Panc1 (cell line): ENCODE results near the gene MCM9. TPM values are rescaled to one million over a fixed set of nuclear protein-coding genes. Genes with fewer than 3 reads are reported as not detected.

Source experiments
- ATAC-seq: fragments of 200-7000 bp; cut with Tn5 transposase; 2 replicates; pipeline ENCODE4 v1.9.1; 2020; ENCODE audit warnings: mild to moderate bottlenecking, moderate library complexity
- BruUV-seq: library from RNA; stranded (reverse); fragments of 400-500 nt; replicated peaks from 2 replicates; lab custom pipeline; 2021; lab: Mats Ljungman, UMichigan
- CTCF ChIA-PET: fragments of 300-600 bp; sonication (Branson Sonifier 250); formaldehyde crosslinking; loops from one replicate; lab custom pipeline; 2022; ENCODE audit warnings: antibody characterized with exemption; lab: Charles Lee
- POLR2A ChIA-PET: fragments of 300-600 bp; sonication (Branson Sonifier 250); formaldehyde crosslinking; loops from one replicate; lab custom pipeline; 2022; ENCODE audit warnings: antibody characterized with exemption; lab: Charles Lee
- DNase-seq: peaks from one replicate; pipeline ENCODE4 v3.0.0-alpha.2; 2010; ENCODE audit warnings: low read depth, low spot score
- H3K27ac ChIP-seq: 2 replicates; pipeline ENCODE4 v1.5.1; 2011; ENCODE audit warnings: mild to moderate bottlenecking, low read length, inconsistent platforms
- H3K27me3 ChIP-seq: fragments of 200-500 bp; sonication (Bioruptor generic); 2 replicates; pipeline ENCODE4 v1.6.0; 2014; ENCODE audit warnings: low read length, inconsistent platforms; ENCODE audit not compliant: control insufficient read depth, insufficient read depth
- H3K36me3 ChIP-seq: fragments of 200-500 bp; sonication (Bioruptor generic); 2 replicates; pipeline ENCODE4 v1.5.1; 2014; ENCODE audit warnings: inconsistent platforms, mild to moderate bottlenecking, low read length, moderate library complexity; ENCODE audit not compliant: control insufficient read depth, insufficient read depth
- H3K4me1 ChIP-seq: 2 replicates; pipeline ENCODE4 v1.5.1; 2011; ENCODE audit warnings: inconsistent platforms, mild to moderate bottlenecking, low read length, moderate library complexity; ENCODE audit not compliant: control insufficient read depth, insufficient read depth
- H3K4me3 ChIP-seq, 2 experiments: 2 replicates each; pipeline ENCODE4 v1.5.1; 2011 to 2012; ENCODE audit warnings: low read depth in 2 of 2, low read length in 2 of 2, mild to moderate bottlenecking in 2 of 2, inconsistent platforms in 1 of 2, moderate library complexity in 1 of 2
- H3K9me3 ChIP-seq: fragments of 200-500 bp; sonication (Bioruptor generic); 2 replicates; pipeline ENCODE4 v1.5.1; 2014; ENCODE audit warnings: low read depth, mild to moderate bottlenecking, inconsistent platforms, low read length, moderate library complexity; ENCODE audit not compliant: control insufficient read depth, insufficient read depth
- POLR2AphosphoS5 ChIP-seq: IDR thresholded peaks from 2 replicates; pipeline ENCODE4 v1.6.1; 2012; ENCODE audit warnings: mild to moderate bottlenecking, low read depth, low read length, moderate library complexity
- SIN3A ChIP-seq: IDR thresholded peaks from 2 replicates; pipeline ENCODE4 v1.6.1; 2012; ENCODE audit warnings: low read depth, mild to moderate bottlenecking, low read length, moderate library complexity, borderline replicate concordance; ENCODE audit not compliant: insufficient read depth
- TCF7L2 ChIP-seq: IDR thresholded peaks from 2 replicates; pipeline ENCODE4 v1.6.1; 2011; ENCODE audit warnings: mild to moderate bottlenecking, low read depth, low read length, inconsistent platforms
- in situ Hi-C: cut with HindIII; loops from 2 replicates; pipeline ENCODE4 v1.10.0; 2016; ENCODE audit warnings: low sequenced_read_pairs, low pct_unique_long_range_greater_than_20kb
- intact Hi-C: fragments of 100-400 bp; cut with micrococcal nuclease; formaldehyde crosslinking; loops from one replicate; pipeline ENCODE4 v1.10.0; 2022; ENCODE audit not compliant: unreplicated experiment
- total RNA-seq: library from RNA; stranded (reverse); gene quantifications from one replicate; pipeline ENCODE4 v1.2.1, GENCODE V29; 2021; ENCODE audit not compliant: unreplicated experiment
- TF ChIP-seq, protein P1 (sequence below): fragments of 450-650 bp; IDR thresholded peaks from 2 replicates; pipeline ENCODE4 v1.5.1; 2017; ENCODE audit warnings: mild to moderate bottlenecking
- TF ChIP-seq, protein P2 (sequence below), 2 experiments: IDR thresholded peaks; 2 replicates each; pipeline ENCODE4 v1.6.1; 2011 to 2012; ENCODE audit warnings: low read depth in 2 of 2, control low read depth in 1 of 2, low read length in 1 of 2, mild to moderate bottlenecking in 1 of 2, moderate library complexity in 1 of 2; ENCODE audit not compliant: insufficient read depth in 1 of 2

MCM9 gene
- total RNA-seq, 1 experiment from 2014 or later: 20.4 TPM

DNA sequence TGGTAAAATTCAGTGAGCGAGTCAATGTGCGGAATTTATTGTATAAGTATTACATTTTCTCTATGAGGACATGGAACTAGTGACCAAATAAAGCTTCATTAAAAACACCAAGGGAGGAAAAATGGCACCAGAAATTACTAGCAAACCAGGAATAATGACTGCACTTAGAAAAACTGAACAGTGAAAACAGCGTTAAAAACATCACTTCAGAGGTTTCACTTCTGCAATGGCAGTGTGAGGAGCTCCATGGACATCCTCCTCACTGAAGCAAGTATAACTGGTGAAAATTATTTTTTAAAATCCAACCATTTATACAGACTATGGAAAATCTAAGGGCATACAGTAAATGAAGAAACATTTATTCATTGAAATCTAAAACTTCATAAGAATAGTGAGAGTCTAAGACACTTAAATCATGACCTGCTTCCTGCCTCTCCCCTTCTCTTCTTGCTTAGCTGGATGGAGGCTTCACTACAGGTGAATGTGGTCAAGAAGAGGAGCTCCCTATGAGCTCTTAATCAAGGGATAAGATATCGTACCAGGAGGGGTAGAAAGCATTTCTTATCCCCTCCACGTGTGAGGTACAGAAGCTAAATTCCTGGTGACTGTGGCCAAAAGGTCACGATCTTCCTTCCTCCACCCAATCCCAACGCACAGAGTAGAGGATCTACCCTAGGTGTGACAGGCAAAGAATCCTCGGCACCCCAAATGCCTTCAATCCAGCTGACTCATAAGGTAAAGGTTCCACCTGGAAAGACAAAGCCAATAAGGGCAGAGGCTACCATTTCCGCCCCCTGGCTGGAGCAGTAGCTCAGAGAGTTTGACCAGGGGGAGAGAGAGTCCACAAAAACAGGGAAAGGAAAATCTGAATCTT, 53.3 kb downstream of the MCM9 start:
- ChIA-PET CTCF (no interaction called here), POLR2A (interaction anchor here (0.5 kb wide), 1 partner anchor 490 kb away, joined by 7 read pairs; no protein-coding TSS in a partner anchor)
- TF ChIP-seq, protein P1, sequence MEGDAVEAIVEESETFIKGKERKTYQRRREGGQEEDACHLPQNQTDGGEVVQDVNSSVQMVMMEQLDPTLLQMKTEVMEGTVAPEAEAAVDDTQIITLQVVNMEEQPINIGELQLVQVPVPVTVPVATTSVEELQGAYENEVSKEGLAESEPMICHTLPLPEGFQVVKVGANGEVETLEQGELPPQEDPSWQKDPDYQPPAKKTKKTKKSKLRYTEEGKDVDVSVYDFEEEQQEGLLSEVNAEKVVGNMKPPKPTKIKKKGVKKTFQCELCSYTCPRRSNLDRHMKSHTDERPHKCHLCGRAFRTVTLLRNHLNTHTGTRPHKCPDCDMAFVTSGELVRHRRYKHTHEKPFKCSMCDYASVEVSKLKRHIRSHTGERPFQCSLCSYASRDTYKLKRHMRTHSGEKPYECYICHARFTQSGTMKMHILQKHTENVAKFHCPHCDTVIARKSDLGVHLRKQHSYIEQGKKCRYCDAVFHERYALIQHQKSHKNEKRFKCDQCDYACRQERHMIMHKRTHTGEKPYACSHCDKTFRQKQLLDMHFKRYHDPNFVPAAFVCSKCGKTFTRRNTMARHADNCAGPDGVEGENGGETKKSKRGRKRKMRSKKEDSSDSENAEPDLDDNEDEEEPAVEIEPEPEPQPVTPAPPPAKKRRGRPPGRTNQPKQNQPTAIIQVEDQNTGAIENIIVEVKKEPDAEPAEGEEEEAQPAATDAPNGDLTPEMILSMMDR: no peak
- TF ChIP-seq TCF7L2 (no peak), SIN3A (no peak), POLR2AphosphoS5 (no peak)
- TF ChIP-seq, protein P2, sequence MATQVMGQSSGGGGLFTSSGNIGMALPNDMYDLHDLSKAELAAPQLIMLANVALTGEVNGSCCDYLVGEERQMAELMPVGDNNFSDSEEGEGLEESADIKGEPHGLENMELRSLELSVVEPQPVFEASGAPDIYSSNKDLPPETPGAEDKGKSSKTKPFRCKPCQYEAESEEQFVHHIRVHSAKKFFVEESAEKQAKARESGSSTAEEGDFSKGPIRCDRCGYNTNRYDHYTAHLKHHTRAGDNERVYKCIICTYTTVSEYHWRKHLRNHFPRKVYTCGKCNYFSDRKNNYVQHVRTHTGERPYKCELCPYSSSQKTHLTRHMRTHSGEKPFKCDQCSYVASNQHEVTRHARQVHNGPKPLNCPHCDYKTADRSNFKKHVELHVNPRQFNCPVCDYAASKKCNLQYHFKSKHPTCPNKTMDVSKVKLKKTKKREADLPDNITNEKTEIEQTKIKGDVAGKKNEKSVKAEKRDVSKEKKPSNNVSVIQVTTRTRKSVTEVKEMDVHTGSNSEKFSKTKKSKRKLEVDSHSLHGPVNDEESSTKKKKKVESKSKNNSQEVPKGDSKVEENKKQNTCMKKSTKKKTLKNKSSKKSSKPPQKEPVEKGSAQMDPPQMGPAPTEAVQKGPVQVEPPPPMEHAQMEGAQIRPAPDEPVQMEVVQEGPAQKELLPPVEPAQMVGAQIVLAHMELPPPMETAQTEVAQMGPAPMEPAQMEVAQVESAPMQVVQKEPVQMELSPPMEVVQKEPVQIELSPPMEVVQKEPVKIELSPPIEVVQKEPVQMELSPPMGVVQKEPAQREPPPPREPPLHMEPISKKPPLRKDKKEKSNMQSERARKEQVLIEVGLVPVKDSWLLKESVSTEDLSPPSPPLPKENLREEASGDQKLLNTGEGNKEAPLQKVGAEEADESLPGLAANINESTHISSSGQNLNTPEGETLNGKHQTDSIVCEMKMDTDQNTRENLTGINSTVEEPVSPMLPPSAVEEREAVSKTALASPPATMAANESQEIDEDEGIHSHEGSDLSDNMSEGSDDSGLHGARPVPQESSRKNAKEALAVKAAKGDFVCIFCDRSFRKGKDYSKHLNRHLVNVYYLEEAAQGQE (IDR thresholded peaks at IDR 0.05; ENCODE audit: insufficient read depth in 1 of 2, low read depth in 2 of 2, low read length in 1 of 2): no peak
- H3K36me3 ChIP-seq: no peaks in the 10 kb centered on the region
- in situ Hi-C loops (no loop called here), intact Hi-C loops (no loop called here)
- ATAC-seq: peak; percentile 74
- peaks cover 19% of the 10 kb centered on the region for H3K4me1 ChIP-seq
- H3K9me3 ChIP-seq: no peaks in the 10 kb centered on the region
- H3K27me3 ChIP-seq: no peaks in the 10 kb centered on the region
- peak overlapping the region; percentile 32 for H3K27ac ChIP-seq
- BruUV-seq: no TSS peak
- H3K4me3 ChIP-seq: no peak overlapping the region
- no peak for DNase-seq

DNA sequence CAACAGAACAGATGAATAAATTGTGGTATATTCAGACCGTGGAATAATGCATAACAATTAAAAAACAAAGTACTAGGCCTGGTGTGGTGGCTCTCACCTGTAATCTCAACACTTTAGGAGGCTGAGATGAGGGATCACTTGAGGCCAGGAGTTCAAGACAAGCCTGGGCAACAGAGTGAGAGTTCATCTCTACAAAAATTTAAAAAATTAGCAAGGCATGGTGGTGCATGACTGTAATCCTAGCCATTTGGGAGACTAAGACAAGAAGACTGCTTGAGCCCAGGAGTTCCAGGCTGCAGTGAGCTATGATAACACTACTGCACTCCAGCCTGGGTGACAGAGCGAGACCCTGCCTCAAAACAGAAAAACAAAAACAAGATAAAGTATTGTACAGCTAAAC, 57.2 kb downstream of the MCM9 start:
- ChIA-PET POLR2A (no interaction called here), CTCF (no interaction called here)
- TF ChIP-seq SIN3A (no peak), TCF7L2 (no peak), POLR2AphosphoS5 (no peak)
- TF ChIP-seq, protein P1: no peak
- TF ChIP-seq, protein P2 (IDR thresholded peaks at IDR 0.05; ENCODE audit: insufficient read depth in 1 of 2, low read depth in 2 of 2, low read length in 1 of 2): no peak
- DNase-seq: no peak
- H3K4me3 ChIP-seq: no peak overlapping the region
- H3K4me1 ChIP-seq: peaks cover 29% of the 10 kb centered on the region
- H3K27ac ChIP-seq: no peak overlapping the region
- no peaks in the 10 kb centered on the region for H3K9me3 ChIP-seq
- ATAC-seq: no peak
- H3K36me3 ChIP-seq: no peaks in the 10 kb centered on the region
- BruUV-seq: no TSS peak
- no peaks in the 10 kb centered on the region for H3K27me3 ChIP-seq
- intact Hi-C loops (no loop called here), in situ Hi-C loops (no loop called here)
